Sigmoid colon (tissue), 7 donors: ENCODE results near the gene EGF. TPM values are rescaled to one million over a fixed set of nuclear protein-coding genes. Genes with fewer than 3 reads are reported as not detected.

Experiments
- DNase-seq: peaks from one replicate; pipeline ENCODE4 v3.0.0-alpha.2; 2019
- H3K27ac ChIP-seq, 4 donors: fragments of 200-600 bp; sonication (generic); one replicate each; pipeline ENCODE4 v1.5.1; 2016 to 2019; ENCODE audit warnings: mild to moderate bottlenecking in 1 of 4
- H3K27me3 ChIP-seq, 3 donors: fragments of 200-600 bp; sonication (generic); one replicate each; pipeline ENCODE4 v1.5.1; 2019; ENCODE audit warnings: mild to moderate bottlenecking in 1 of 3
- H3K36me3 ChIP-seq, 4 donors: fragments of 200-600 bp; sonication (generic); one replicate each; pipeline ENCODE4 v1.5.1; 2016 to 2019
- H3K4me1 ChIP-seq, 4 donors: fragments of 200-600 bp; sonication (generic); one replicate each; pipeline ENCODE4 v1.5.1; 2017 to 2019
- H3K4me3 ChIP-seq, 4 donors: fragments of 200-600 bp; sonication (generic); one replicate each; pipeline ENCODE4 v1.5.1; 2017 to 2019; ENCODE audit warnings: mild to moderate bottlenecking in 2 of 4, moderate library complexity in 1 of 4
- H3K9me3 ChIP-seq, 4 donors: fragments of 200-600 bp in 3 of 4; sonication (generic) in 3 of 4; one replicate each; pipeline versions ENCODE4 v1.5.1 to v1.6.1; 2013 to 2019
- EP300 ChIP-seq, 4 donors: sonication (generic); formaldehyde crosslinking; IDR thresholded peaks; one replicate each; pipeline ENCODE4 v1.6.1; 2017; ENCODE audit warnings: antibody characterized with exemption in 4 of 4
- POLR2A ChIP-seq, 2 donors: fragments of 450-650 bp; IDR thresholded peaks; one replicate each; pipeline ENCODE4 v1.6.1; 2016; ENCODE audit warnings: antibody characterized with exemption in 2 of 2, mild to moderate bottlenecking in 2 of 2, moderate library complexity in 2 of 2
- POLR2AphosphoS5 ChIP-seq, 4 donors: sonication (generic); formaldehyde crosslinking; IDR thresholded peaks; one replicate each; pipeline ENCODE4 v1.6.1; 2017; ENCODE audit warnings: antibody characterized with exemption in 4 of 4
- WGBS, 2 donors: extraction: QIAGEN DNeasy Blood & Tissue Kit; methylation state at CpG; one replicate each; pipeline ENCODE4 v1.1.7; 2013; 5-methylcytosine and 5-hydroxymethylcytosine counted together
- intact Hi-C: fragments of 100-400 bp; cut with DNase I; formaldehyde crosslinking; loops from one replicate; pipeline ENCODE4 v1.15.1; 2023
- polyA plus RNA-seq, 3 donors: library from polyadenylated mRNA; stranded (reverse); fragments of 200-250 nt; gene quantifications; one replicate each; pipeline ENCODE4 v1.2.3, GENCODE V29; 2013
- total RNA-seq, 4 donors: library from RNA; depleted of rRNA; stranded (reverse); fragments of >200 nt; gene quantifications; one replicate each; pipeline ENCODE4 v1.1.0, GENCODE V29; 2016
- TF ChIP-seq, protein P1 (sequence below), 4 experiments: fragments of 450-650 bp in 3 of 4; fragments of 200-600 bp in 1 of 4; IDR thresholded peaks; one replicate each; pipeline ENCODE4 v1.5.1; 2016 to 2019; ENCODE audit warnings: antibody characterized with exemption in 4 of 4, mild to moderate bottlenecking in 3 of 4, moderate library complexity in 2 of 4
- donor health status: healthy with polysubstance abuse.
- donor health status: Bipolar disorder and iron deficiency.
- donor health status: healthy.

The EGF gene
- total and polyA plus RNA-seq, 7 donors, result 0.46 to 1.3 (median 0.70) TPM; not detected in 1

DNA sequence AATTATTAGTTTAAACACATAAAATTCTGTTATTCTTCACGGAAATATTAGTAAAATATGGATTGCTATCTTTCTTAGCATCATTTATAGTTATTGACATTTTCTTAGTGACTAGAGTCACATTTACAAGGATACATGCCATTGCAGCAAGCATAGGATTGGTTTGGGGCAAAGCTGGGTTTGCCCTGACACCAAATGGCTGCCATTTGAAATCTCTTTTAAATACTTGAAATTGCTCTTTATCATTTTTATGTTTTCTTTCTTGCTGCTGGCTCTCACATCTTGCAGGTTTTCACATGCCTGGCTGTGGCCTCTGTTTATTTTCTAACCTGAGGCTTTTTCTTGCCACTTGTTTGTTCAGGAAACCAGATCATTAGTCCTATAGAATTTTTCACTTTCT lies 39.9 kb downstream of the EGF start:
- H3K4me1 ChIP-seq, result no peaks in the 10 kb centered on the region
- TF ChIP-seq EP300 (IDR thresholded peaks at IDR 0.05) (no peak), POLR2A (IDR thresholded peaks at IDR 0.05) (no peak), POLR2AphosphoS5 (IDR thresholded peaks at IDR 0.05) (no peak)
- TF ChIP-seq, protein P1, sequence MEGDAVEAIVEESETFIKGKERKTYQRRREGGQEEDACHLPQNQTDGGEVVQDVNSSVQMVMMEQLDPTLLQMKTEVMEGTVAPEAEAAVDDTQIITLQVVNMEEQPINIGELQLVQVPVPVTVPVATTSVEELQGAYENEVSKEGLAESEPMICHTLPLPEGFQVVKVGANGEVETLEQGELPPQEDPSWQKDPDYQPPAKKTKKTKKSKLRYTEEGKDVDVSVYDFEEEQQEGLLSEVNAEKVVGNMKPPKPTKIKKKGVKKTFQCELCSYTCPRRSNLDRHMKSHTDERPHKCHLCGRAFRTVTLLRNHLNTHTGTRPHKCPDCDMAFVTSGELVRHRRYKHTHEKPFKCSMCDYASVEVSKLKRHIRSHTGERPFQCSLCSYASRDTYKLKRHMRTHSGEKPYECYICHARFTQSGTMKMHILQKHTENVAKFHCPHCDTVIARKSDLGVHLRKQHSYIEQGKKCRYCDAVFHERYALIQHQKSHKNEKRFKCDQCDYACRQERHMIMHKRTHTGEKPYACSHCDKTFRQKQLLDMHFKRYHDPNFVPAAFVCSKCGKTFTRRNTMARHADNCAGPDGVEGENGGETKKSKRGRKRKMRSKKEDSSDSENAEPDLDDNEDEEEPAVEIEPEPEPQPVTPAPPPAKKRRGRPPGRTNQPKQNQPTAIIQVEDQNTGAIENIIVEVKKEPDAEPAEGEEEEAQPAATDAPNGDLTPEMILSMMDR (IDR thresholded peaks at IDR 0.05), result no peak
- no peak overlapping the region for H3K27ac ChIP-seq
- H3K27me3 ChIP-seq, result no peaks in the 10 kb centered on the region
- no peaks in the 10 kb centered on the region for H3K36me3 ChIP-seq
- no peaks in the 10 kb centered on the region for H3K9me3 ChIP-seq
- intact Hi-C loops, result no loop called here
- 83 to 94% methylated on average over 1 of the region's 1 CpG for WGBS, 2 donors
- no peak overlapping the region for H3K4me3 ChIP-seq
- DNase-seq, result no peak

- 92 to 93% methylated on average over 3 of the region's 3 CpGs for WGBS, 2 donors
- Histone ChIP-seq H3K36me3 (no peaks in the 10 kb centered on the region), H3K9me3 (no peaks in the 10 kb centered on the region), H3K4me3 (no peak overlapping the region), H3K27ac (no peak overlapping the region), H3K27me3 (no peaks in the 10 kb centered on the region), H3K4me1 (no peaks in the 10 kb centered on the region)
- TF ChIP-seq POLR2A (IDR thresholded peaks at IDR 0.05) (no peak), EP300 (IDR thresholded peaks at IDR 0.05) (no peak), POLR2AphosphoS5 (IDR thresholded peaks at IDR 0.05) (no peak)
- TF ChIP-seq, protein P1 (IDR thresholded peaks at IDR 0.05), result no peak
- intact Hi-C loops, result no loop called here
- no peak for DNase-seq
These were observed 40.9 kb downstream of the EGF start for GRCh38 chr4:109953556-109953955.

- Histone ChIP-seq H3K4me3 (no peak overlapping the region), H3K36me3 (no peaks in the 10 kb centered on the region), H3K27me3 (no peaks in the 10 kb centered on the region), H3K9me3 (no peaks in the 10 kb centered on the region), H3K4me1 (no peaks in the 10 kb centered on the region), H3K27ac (no peak overlapping the region)
- DNase-seq, result no peak
- intact Hi-C loops, result no loop called here
- 89 to 93% methylated on average over 1 of the region's 1 CpG for WGBS, 2 donors
- no peak for TF ChIP-seq POLR2A (IDR thresholded peaks at IDR 0.05)
- no peak for TF ChIP-seq POLR2AphosphoS5 (IDR thresholded peaks at IDR 0.05)
- no peak for TF ChIP-seq EP300 (IDR thresholded peaks at IDR 0.05)
- TF ChIP-seq, protein P1 (IDR thresholded peaks at IDR 0.05), result no peak
These were observed 42.5 kb downstream of the EGF start for GRCh38 chr4:109955146-109955545.

DNA sequence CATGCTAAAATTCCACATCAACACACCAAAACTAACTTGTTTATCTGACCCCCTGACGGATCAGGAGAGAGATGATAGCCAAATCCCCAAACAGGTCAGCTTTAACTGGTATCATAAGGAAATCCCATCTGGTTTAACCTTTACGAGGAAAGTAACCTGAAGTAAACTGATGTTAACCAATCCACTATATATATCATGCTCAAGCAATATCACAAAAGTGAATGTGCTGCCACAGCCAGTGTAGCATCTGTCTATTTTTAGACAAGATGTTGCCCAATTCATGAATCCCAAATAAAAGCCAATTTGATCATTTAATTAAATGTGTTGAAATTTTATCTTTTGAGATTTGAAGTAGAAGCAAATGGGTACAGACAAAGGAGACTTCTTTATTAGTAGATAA lies 44.5 kb downstream of the EGF start:
- intact Hi-C loops, result no loop called here
- H3K27ac ChIP-seq, result no peak overlapping the region
- H3K4me1 ChIP-seq, result no peaks in the 10 kb centered on the region
- no peaks in the 10 kb centered on the region for H3K27me3 ChIP-seq
- H3K9me3 ChIP-seq, result no peaks in the 10 kb centered on the region
- TF ChIP-seq POLR2AphosphoS5 (IDR thresholded peaks at IDR 0.05), result no peak
- TF ChIP-seq POLR2A (IDR thresholded peaks at IDR 0.05), result no peak
- no peak for TF ChIP-seq EP300 (IDR thresholded peaks at IDR 0.05)
- TF ChIP-seq, protein P1 (IDR thresholded peaks at IDR 0.05), result no peak
- no peak for DNase-seq
- WGBS, 2 donors, result 83 to 87% methylated on average over 2 of the region's 2 CpGs
- no peak overlapping the region for H3K4me3 ChIP-seq
- H3K36me3 ChIP-seq, result no peaks in the 10 kb centered on the region

DNA sequence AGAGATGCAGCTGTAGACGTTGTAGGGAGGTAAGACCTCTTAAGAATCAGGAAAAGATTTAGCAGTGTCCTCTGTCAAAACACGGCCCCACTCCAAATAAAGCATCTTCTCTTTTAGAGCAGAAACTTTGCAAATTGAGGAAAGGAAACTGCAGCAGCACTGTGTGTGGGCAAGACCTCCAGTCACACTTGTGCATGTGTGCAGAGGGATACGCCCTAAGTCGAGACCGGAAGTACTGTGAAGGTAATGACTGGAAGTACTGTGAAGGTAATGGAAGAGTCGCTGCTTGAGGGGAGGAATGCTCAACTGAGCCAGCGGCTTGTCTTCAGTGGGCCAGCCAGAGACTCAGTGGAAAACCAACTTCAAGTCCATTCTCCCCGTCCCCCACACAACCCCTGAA lies 46.5 kb downstream of the EGF start:
- 89 to 92% methylated on average over 8 of the region's 8 CpGs for WGBS, 2 donors
- Histone ChIP-seq H3K4me1 (no peaks in the 10 kb centered on the region), H3K4me3 (no peak overlapping the region), H3K9me3 (no peaks in the 10 kb centered on the region), H3K27me3 (no peaks in the 10 kb centered on the region), H3K36me3 (no peaks in the 10 kb centered on the region), H3K27ac (no peak overlapping the region)
- intact Hi-C loops, result no loop called here
- TF ChIP-seq EP300 (IDR thresholded peaks at IDR 0.05) (no peak), POLR2A (IDR thresholded peaks at IDR 0.05) (no peak)
- no peak for DNase-seq
